ENCODE measurements around the gene SLC4A2. TPM values are rescaled to one million over a fixed set of nuclear protein-coding genes. Genes with fewer than 3 reads are reported as not detected.

SLC4A2 gene
- total RNA-seq, 4 donors from 2014 or later: 39.8 to 53.7 (median 45.0) TPM

DNA sequence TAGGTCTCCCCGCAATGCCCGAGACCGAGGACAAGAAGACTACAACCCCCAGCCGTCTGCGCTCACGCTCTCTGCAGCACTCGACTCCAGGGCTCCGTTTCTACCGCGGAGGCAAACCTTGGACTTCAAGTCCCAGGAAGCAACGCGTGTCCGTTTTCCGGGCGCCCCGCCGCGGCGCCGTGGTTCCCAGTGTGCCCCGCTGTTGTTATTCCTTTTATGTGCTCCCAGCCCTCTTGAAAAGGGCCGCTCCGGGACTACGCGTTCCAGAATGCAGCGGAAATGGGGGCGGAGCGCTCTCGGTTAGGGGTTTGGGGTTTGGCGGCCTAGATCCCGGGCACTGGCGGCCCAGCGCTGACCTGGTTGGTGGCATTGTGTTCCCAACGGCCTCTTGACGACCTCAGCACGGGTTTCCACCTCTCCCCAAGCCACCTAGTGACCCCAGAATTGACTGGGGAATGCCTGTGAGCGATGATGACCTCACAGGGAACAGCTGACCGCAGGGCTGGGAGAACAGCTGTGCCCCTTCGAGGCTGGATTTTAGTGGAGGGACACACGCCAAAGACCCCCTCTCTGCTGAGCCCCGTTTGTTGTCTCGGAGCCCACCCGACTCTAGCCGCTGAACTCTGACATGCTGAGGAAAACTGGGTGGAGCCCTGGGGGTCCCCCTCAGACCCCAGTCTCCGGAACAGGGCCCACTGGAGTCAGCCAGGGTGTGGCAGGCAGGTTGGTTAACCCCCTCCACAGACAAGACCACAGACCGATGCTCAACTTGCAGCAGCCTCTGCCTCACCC lies 1.2 kb upstream of the SLC4A2 start:
- peak; percentile 94 for DNase-seq
- H3K4me1 ChIP-seq: peaks cover 42 to 58% (median 58%) of the 10 kb centered on the region in 3 donors
- peak overlapping the region; percentile 56 to 87 (median 82) for H3K4me3 ChIP-seq
- H3K9me3 ChIP-seq: no peaks in the 10 kb centered on the region
- intact Hi-C loops (cut with DNase I): no loop called here
- H3K27ac ChIP-seq: peak overlapping the region; percentile 85 to 99 (median 96)
- TF ChIP-seq, protein P1, sequence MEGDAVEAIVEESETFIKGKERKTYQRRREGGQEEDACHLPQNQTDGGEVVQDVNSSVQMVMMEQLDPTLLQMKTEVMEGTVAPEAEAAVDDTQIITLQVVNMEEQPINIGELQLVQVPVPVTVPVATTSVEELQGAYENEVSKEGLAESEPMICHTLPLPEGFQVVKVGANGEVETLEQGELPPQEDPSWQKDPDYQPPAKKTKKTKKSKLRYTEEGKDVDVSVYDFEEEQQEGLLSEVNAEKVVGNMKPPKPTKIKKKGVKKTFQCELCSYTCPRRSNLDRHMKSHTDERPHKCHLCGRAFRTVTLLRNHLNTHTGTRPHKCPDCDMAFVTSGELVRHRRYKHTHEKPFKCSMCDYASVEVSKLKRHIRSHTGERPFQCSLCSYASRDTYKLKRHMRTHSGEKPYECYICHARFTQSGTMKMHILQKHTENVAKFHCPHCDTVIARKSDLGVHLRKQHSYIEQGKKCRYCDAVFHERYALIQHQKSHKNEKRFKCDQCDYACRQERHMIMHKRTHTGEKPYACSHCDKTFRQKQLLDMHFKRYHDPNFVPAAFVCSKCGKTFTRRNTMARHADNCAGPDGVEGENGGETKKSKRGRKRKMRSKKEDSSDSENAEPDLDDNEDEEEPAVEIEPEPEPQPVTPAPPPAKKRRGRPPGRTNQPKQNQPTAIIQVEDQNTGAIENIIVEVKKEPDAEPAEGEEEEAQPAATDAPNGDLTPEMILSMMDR (IDR thresholded peaks at IDR 0.05): peak in 2 of 6 experiments; percentile 10 to 37
- TF ChIP-seq POLR2A (IDR thresholded peaks at IDR 0.05): peak in 3 of 4 donors; percentile 58 to 89 (median 79)
- no peaks in the 10 kb centered on the region for H3K27me3 ChIP-seq
- H3K36me3 ChIP-seq: peaks cover 0 to 28% (median 0%) of the 10 kb centered on the region in 3 donors
- 1 to 2% methylated on average over 8 to 23 of the region's 46 CpGs for WGBS, 2 donors

DNA sequence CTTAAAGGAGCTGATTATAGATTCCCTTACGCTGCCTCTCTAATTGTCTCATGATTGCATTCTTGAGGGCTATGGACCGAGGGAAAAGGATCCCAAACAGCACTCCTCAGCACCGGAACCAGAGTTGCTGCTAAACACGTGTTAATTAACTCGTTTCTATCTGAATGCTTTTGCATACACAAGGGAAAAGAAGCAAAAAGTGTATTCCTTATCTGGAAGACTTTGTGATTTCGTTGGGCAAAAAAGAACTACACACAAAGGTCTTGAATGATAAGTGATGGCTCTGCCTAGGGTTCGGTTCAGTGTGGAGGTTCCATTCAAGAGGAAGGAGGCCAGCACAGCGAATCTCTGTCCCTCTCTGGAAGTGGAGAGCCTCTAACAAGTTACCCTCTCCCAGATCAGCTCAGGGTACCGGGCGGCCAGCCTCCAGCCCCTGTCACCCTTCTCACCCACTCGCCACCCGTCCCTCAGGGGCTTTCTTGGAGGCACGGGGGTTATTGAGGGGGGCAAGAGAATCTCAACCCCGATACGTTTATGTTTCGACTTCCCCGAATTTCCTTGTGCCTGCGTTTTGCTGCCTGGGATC lies 515 bp upstream of the SLC4A2 start:
- no peaks in the 10 kb centered on the region for H3K9me3 ChIP-seq
- H3K27me3 ChIP-seq: no peaks in the 10 kb centered on the region
- peaks cover 42 to 65% (median 60%) of the 10 kb centered on the region in 3 donors for H3K4me1 ChIP-seq
- DNase-seq: no peak
- peaks cover 0 to 28% (median under 1%) of the 10 kb centered on the region in 3 donors for H3K36me3 ChIP-seq
- peak overlapping the region; percentile 85 to 99 (median 96) for H3K27ac ChIP-seq
- H3K4me3 ChIP-seq: peak overlapping the region; percentile 56 to 87 (median 82)
- intact Hi-C loops (cut with DNase I): no loop called here
- no peak for TF ChIP-seq POLR2A (IDR thresholded peaks at IDR 0.05)
- TF ChIP-seq, protein P1 (IDR thresholded peaks at IDR 0.05): no peak
- 8% methylated on average over 13 to 15 of the region's 18 CpGs for WGBS, 2 donors

DNA sequence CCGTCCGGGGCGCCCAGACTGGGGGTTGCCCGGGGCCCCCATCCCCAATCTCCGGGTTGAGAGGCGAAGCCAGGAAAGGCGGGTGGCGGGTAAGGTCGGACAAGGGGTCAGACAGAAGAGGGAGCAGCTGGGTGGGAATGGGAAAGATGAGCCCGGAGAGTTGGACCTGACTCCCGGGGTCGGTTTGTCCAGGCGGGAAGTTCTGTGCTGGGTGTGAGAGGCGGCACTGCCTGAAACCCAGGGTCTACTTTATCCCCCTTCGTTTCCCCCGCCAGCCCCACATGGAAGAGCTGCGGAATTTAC lies 675 bp downstream of the SLC4A2 start:
- DNase-seq: no peak
- peak overlapping the region; percentile 56 to 87 (median 82) for H3K4me3 ChIP-seq
- H3K9me3 ChIP-seq: no peaks in the 10 kb centered on the region
- TF ChIP-seq, protein P1 (IDR thresholded peaks at IDR 0.05): no peak
- TF ChIP-seq POLR2A (IDR thresholded peaks at IDR 0.05): no peak
- H3K36me3 ChIP-seq: peaks cover 8 to 31% (median 12%) of the 10 kb centered on the region in 3 donors
- no peaks in the 10 kb centered on the region for H3K27me3 ChIP-seq
- intact Hi-C loops (cut with DNase I): no loop called here
- 0 to 1% methylated on average over 9 to 10 of the region's 17 CpGs for WGBS, 2 donors
- peak overlapping the region; percentile 85 to 99 (median 96) for H3K27ac ChIP-seq
- peaks cover 42 to 68% (median 60%) of the 10 kb centered on the region in 3 donors for H3K4me1 ChIP-seq

DNA sequence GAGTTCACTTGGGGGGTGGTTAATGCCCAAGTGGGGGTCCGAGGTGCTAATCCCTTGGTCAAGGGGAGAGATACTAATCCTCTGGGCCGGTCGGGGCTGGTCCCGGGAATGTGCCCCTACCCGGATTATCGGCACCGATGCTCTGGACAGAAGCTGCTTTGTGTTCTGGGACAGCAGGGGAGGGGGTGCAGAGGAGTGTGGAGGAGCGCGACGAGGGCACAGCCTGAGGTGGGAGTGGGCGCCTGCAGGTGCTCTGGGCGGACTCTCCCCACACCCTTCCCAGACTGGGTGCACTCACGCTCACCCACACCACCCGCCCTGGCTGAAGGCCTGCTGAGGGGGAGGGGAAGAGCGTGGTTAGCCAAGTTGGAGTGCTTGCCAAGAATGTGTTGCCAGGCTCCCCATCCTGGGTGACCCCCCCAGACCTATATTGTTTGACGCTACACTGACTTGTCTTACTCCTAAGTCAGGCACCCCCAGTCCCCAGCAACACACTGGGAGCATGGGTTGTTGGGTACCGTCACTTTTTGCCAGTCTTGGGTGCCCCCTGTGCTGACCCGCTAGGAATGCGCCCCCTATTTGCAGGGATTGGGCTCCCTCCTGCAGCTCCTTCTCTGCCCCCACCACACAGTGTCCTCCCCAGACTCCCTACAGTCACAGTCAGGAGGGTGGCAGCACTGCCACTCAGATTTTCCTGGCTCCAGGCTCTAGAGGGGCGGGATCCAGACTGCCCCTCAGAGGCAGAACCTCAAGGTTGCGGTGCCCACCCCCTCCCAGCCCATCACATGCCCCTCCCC lies 1.2 kb downstream of the SLC4A2 start:
- TF ChIP-seq, protein P1 (IDR thresholded peaks at IDR 0.05): no peak
- TF ChIP-seq POLR2A (IDR thresholded peaks at IDR 0.05): no peak
- intact Hi-C loops (cut with DNase I): no loop called here
- DNase-seq: no peak
- WGBS, 2 donors: 14 to 18% methylated on average over 3 to 7 of the region's 21 CpGs
- H3K4me3 ChIP-seq: peak overlapping the region; percentile 56 to 87 (median 82)
- H3K9me3 ChIP-seq: no peaks in the 10 kb centered on the region
- peaks cover 42 to 68% (median 60%) of the 10 kb centered on the region in 3 donors for H3K4me1 ChIP-seq
- peak overlapping the region; percentile 85 to 99 (median 96) for H3K27ac ChIP-seq
- H3K36me3 ChIP-seq: peaks cover 10 to 37% (median 18%) of the 10 kb centered on the region in 3 donors
- H3K27me3 ChIP-seq: no peaks in the 10 kb centered on the region
